Endothelial cell of umbilical vein (primary cell): Measurements from ENCODE around the gene FRMD4A. TPM values are rescaled to one million over a fixed set of nuclear protein-coding genes. Genes with fewer than 3 reads are reported as not detected.

Experiments used
- BruUV-seq: library from RNA; stranded (reverse); fragments of 400-500 nt; replicated peaks from 2 replicates; lab custom pipeline; 2021; lab: Mats Ljungman, UMichigan
- CTCF ChIA-PET: fragments of 300-600, 350-600 bp; sonication (Branson Sonifier 250); formaldehyde crosslinking; loops from one replicate; lab custom pipeline; 2021; ENCODE audit warnings: antibody characterized with exemption, inconsistent platforms; lab: Charles Lee
- POLR2A ChIA-PET: fragments of 300-600, 350-600 bp; sonication (Branson Sonifier 250); formaldehyde crosslinking; loops from one replicate; lab custom pipeline; 2021; ENCODE audit warnings: antibody characterized with exemption, inconsistent platforms; lab: Charles Lee
- DNase-seq: peaks from one replicate; pipeline ENCODE4 v3.0.0-alpha.2; 2011; ENCODE audit warnings: low read depth, low spot score
- FAIRE-seq: peaks from 2 replicates; lab custom pipeline; 2011; peaks lifted over from hg19 to GRCh38; lab: Jason Lieb, UNC
- H2AFZ ChIP-seq: 2 replicates; pipeline ENCODE4 v1.6.0; 2012; ENCODE audit warnings: low read depth, low read length, control low read depth, inconsistent platforms
- H3K27ac ChIP-seq: 2 replicates; pipeline ENCODE4 v1.5.1; 2011; ENCODE audit warnings: low read depth, mild to moderate bottlenecking, control low read depth, low read length, moderate library complexity; ENCODE audit not compliant: insufficient read depth
- H3K27me3 ChIP-seq, 2 experiments: 2 replicates each; pipeline versions ENCODE4 v1.6.0 to v1.6.1; 2011; ENCODE audit warnings: low read length in 2 of 2, mixed read lengths in 1 of 2; ENCODE audit not compliant: control insufficient read depth in 2 of 2, insufficient read depth in 2 of 2
- H3K36me3 ChIP-seq, 2 experiments: 2 replicates in 1 of 2; 3 replicates in 1 of 2; pipeline ENCODE4 v1.5.1; 2011; ENCODE audit warnings: low read length in 2 of 2, mild to moderate bottlenecking in 1 of 2, moderate library complexity in 1 of 2; ENCODE audit not compliant: control insufficient read depth in 2 of 2, insufficient read depth in 2 of 2; ENCODE audit errors: extremely low read depth in 1 of 2
- H3K4me1 ChIP-seq: 3 replicates; pipeline ENCODE4 v1.5.1; 2011; ENCODE audit warnings: mild to moderate bottlenecking, low read length; ENCODE audit not compliant: control insufficient read depth, insufficient read depth; ENCODE audit errors: extremely low read depth
- H3K4me2 ChIP-seq: 2 replicates; pipeline ENCODE4 v1.6.1; 2011; ENCODE audit warnings: low read length, control low read depth, mixed read lengths; ENCODE audit not compliant: insufficient read depth
- H3K4me3 ChIP-seq, 3 experiments: fragments of 200-600 bp in 1 of 3; sonication (generic), shearing (Covaris generic) in 1 of 3; replicated peaks in 1 of 3; 2 replicates each; pipeline ENCODE4 v1.5.1; 2011 to 2016; ENCODE audit warnings: control low read depth in 3 of 3, low read length in 3 of 3, mild to moderate bottlenecking in 2 of 3, inconsistent platforms in 1 of 3, low read depth in 1 of 3, moderate library complexity in 1 of 3; ENCODE audit not compliant: insufficient read depth in 1 of 3
- H3K79me2 ChIP-seq: 2 replicates; pipeline ENCODE4 v1.6.0; 2012; ENCODE audit warnings: low read length, inconsistent platforms; ENCODE audit not compliant: control insufficient read depth, insufficient read depth
- H3K9ac ChIP-seq: replicated peaks from 2 replicates; pipeline ENCODE3; 2011; ENCODE audit warnings: low read length, control low read depth; ENCODE audit not compliant: insufficient read depth; ENCODE audit errors: extremely low read depth
- H3K9me1 ChIP-seq: replicated peaks from 3 replicates; pipeline ENCODE4 v1.6.0; 2011; ENCODE audit warnings: mild to moderate bottlenecking, low read length; ENCODE audit not compliant: control insufficient read depth, insufficient read depth; ENCODE audit errors: extremely low read depth
- H3K9me3 ChIP-seq: replicated peaks from 2 replicates; pipeline ENCODE4 v1.5.1; 2012; ENCODE audit warnings: low read length, inconsistent platforms; ENCODE audit not compliant: control insufficient read depth, insufficient read depth
- H4K20me1 ChIP-seq: replicated peaks from 2 replicates; pipeline ENCODE3; 2011; ENCODE audit warnings: mild to moderate bottlenecking, low read length; ENCODE audit not compliant: control insufficient read depth, insufficient read depth; ENCODE audit errors: extremely low read depth
- CTCF ChIP-seq, 2 donors: IDR thresholded peaks; 1 replicate in 1 of 2; 2 replicates in 1 of 2; pipeline ENCODE4 v1.5.1; 2011; ENCODE audit warnings: low read length in 2 of 2, mild to moderate bottlenecking in 2 of 2, moderate library complexity in 2 of 2, control low read depth in 1 of 2, inconsistent platforms in 1 of 2, low read depth in 1 of 2; ENCODE audit not compliant: insufficient read depth in 1 of 2; ENCODE audit errors: extremely low read depth in 1 of 2
- EZH2 ChIP-seq: IDR thresholded peaks from 2 replicates; pipeline ENCODE4 v1.6.1; 2012; ENCODE audit warnings: borderline replicate concordance, low read depth, mild to moderate bottlenecking, moderate library complexity, low read length, inconsistent platforms; ENCODE audit not compliant: severe bottlenecking
- FOS ChIP-seq: IDR thresholded peaks from 2 replicates; pipeline ENCODE4 v1.6.1; 2011; ENCODE audit warnings: mild to moderate bottlenecking, low read length, moderate library complexity, borderline replicate concordance; ENCODE audit not compliant: insufficient read depth
- GATA2 ChIP-seq: IDR thresholded peaks from 2 replicates; pipeline ENCODE4 v1.7.0; 2011; ENCODE audit warnings: low read depth, mild to moderate bottlenecking, moderate library complexity, mixed read lengths, low read length; ENCODE audit not compliant: insufficient read length, insufficient read depth
- JUN ChIP-seq: IDR thresholded peaks from 2 replicates; pipeline ENCODE4 v1.6.1; 2011; ENCODE audit warnings: borderline replicate concordance, low read depth; ENCODE audit not compliant: insufficient read length, insufficient read depth
- MAX ChIP-seq: IDR thresholded peaks from 2 replicates; pipeline ENCODE4 v1.6.1; 2011; ENCODE audit not compliant: insufficient read depth, insufficient read length
- MYC ChIP-seq: IDR thresholded peaks from one replicate; pipeline ENCODE4 v1.6.1; 2011; ENCODE audit warnings: mild to moderate bottlenecking, low read depth, low read length
- POLR2A ChIP-seq: IDR thresholded peaks from 2 replicates; pipeline ENCODE4 v1.6.1; 2012; ENCODE audit warnings: low read depth, mild to moderate bottlenecking, control low read depth, low read length
- POLR2AphosphoS5 ChIP-seq: IDR thresholded peaks from 2 replicates; pipeline ENCODE4 v1.6.1; 2012; ENCODE audit warnings: low read depth, mild to moderate bottlenecking, control low read depth, low read length, moderate library complexity; ENCODE audit not compliant: insufficient read depth
- dilution Hi-C: fragments of 300-500 bp; cut with MboI; formaldehyde crosslinking; loops from one replicate; pipeline ENCODE4 v1.15.0; 2019; ENCODE audit warnings: low sequenced_read_pairs; ENCODE audit not compliant: extremely low pct_ligation_motif_present
- intact Hi-C: fragments of 100-400 bp; cut with micrococcal nuclease; formaldehyde crosslinking; loops from one replicate; pipeline ENCODE4 v1.10.0; 2022
- polyA plus RNA-seq, 4 experiments: library from polyadenylated mRNA; depleted of rRNA in 3 of 4; stranded (reverse) in 3 of 4; unstranded in 1 of 4; fragments of >200 nt; gene quantifications; 2 replicates each; pipeline versions ENCODE4 v1.2.1 to v1.2.3, GENCODE V29; 2011 to 2012; ENCODE audit warnings: missing spikeins in 1 of 4
- total RNA-seq: library from RNA; stranded (reverse); gene quantifications from 2 replicates; pipeline ENCODE4 v1.2.3, GENCODE V29; 2021

The FRMD4A gene
- total and polyA plus RNA-seq, 2 donors (not counting 3 experiments of a cell fraction or from before 2014, with no cell fraction given): 123 to 148 TPM

GRCh38 chr10:13671904-13672303 lies 658.8 kb downstream of the FRMD4A start:
- H3K27ac ChIP-seq: no peak overlapping the region
- H3K9me1 ChIP-seq: no peaks in the 10 kb centered on the region
- H2AFZ ChIP-seq: no peak overlapping the region
- no peaks in the 10 kb centered on the region for H3K9me3 ChIP-seq
- DNase-seq (no peak), FAIRE-seq (no peak)
- no peaks in the 10 kb centered on the region for H4K20me1 ChIP-seq
- peaks cover 18% of the 10 kb centered on the region for H3K79me2 ChIP-seq
- POLR2A ChIA-PET: no interaction called here
- dilution Hi-C loops: no loop called here
- peaks cover 20 to 40% of the 10 kb centered on the region in 2 experiments for H3K36me3 ChIP-seq
- peaks cover 5% of the 10 kb centered on the region for H3K4me1 ChIP-seq
- TF ChIP-seq FOS (no peak), MAX (no peak), MYC (no peak), JUN (no peak), POLR2A (no peak), CTCF (IDR thresholded peaks at IDR 0.05; ENCODE audit: extremely low read depth in 1 of 2, insufficient read depth in 1 of 2, low read depth in 1 of 2, low read length in 2 of 2) (no peak), GATA2 (no peak), EZH2 (no peak), POLR2AphosphoS5 (no peak)
- H3K27me3 ChIP-seq: no peaks in the 10 kb centered on the region
- H3K4me3 ChIP-seq: no peak overlapping the region
- CTCF ChIA-PET: no interaction called here
- H3K9ac ChIP-seq: no peak overlapping the region
- no peak overlapping the region for H3K4me2 ChIP-seq
- intact Hi-C loops: no loop called here
- no TSS peak for BruUV-seq
